COLO668 (cell line): ENCODE data around the gene NELFA.
"Not testable (repeated sequence)": the region's sequence is repeated elsewhere in the genome, so short reads cannot be mapped to it uniquely, and the experiment has no call there.

ENCODE experiments used
- DNase-seq: peaks from one replicate; lab custom pipeline; 2025; ENCODE audit not compliant: unreplicated experiment; lab: John Stamatoyannopoulos, UW

The NELFA gene

DNA sequence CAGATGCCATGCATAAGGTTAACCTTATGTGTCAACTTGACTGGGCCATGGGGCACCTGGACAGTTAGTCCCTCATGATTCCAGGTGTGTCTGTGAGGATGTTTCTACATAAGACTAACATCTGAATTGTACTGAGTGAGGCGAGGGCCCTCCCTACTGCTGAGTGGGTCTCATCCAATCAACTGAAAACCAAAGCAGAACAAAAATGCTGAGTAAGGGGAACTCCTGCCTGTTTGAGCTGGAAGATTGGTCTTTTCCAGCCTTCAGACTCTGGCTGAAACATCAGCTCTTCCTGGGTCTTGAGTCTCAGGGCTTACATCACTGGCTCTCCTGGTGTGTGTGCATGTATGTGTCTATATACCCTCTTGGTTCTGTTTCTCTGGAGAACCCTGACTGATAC lies 13.8 kb downstream of the NELFA start:
- DNase-seq = no peak

DNA sequence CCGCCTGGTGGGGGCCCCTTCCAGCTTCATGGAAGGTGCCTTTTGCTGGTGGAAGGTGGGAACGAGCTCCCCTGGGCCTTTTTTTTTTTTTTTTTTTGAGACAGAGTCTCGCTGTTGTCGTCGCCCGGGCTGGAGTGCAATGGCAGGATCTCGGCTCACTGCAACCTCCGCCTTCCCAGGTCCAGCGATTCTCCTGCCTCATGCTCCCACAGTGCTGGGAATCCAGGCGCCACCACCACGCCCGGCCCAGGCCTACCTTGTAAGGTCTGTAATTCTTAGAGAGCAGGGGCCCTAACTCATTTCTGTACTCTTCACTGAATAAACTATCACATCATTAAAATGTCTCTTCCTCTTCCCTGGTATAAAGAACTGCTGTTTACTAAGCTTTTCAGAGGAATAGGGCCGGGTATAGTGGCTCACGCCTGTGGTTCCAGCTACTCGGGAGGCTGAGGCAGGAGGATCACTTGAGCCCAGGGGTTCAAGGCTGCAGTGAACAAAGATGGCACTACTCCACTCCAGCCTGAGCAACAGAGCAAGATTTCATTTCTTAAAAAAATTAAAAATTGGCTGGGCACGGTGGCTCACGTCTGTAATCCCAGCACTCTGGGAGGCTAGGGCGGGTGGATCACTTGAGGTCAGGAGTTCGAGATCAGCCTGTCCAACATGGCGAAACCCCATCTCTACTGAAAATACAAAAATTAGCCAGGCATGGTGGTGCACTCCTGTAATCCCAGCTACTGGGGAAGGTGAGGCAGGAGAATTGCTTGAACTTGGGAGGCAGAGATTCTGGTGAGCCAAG lies 14.9 kb downstream of the NELFA start:
- not testable (repeated sequence) for DNase-seq

DNA sequence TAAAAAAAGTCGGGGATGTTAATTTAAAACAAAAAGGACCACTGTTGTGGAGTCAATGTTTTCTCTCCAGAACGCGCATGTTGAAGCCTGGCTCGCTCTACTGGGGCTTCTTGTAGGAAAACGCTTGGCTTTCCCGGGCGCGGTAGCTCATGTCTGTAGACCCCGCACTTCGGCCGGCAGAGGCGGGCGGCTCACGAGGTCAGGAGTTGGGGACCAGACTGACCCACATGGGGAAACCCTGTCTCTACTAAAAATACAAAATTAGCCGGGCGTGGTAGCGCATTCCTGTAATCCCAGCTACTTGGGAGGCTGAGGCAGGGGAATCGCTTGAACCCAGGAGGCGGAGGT lies 15.6 kb downstream of the NELFA start:
- DNase-seq = no peak

DNA sequence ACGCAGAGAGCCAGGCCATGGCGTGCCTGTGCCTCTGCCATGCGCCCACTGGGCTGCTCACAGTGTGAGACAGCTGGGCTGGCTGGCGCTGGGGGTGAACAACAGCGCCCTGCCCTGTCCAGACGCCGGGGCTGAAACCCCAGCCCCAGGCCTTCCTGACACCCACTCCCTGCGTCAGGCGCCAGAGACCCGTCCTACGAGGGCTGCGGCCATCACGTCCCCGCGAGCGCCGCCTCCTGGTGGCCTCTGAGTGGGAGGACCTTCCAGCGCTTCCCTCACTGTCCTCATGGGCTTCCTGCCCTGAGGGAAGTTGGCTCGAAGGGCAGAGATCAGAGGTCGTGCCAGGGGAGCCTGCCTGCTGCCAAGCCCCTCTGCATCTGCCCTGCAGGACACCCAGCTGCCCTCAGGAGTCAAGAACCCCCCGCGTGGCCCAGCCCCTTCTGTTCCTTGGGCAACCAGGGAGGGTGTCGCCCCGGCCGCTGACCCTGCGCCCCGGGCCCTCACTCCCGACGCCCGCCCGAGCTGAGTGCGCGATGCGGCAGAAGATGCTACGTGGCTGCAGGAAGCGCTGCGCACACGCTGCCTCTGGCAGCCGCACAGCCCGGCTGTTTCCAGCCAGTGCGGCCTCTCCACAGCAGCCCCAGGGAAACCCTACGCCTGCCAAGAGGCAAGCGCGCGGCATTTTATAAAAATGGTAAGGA lies 16.2 kb downstream of the NELFA start:
- DNase-seq = no peak

DNA sequence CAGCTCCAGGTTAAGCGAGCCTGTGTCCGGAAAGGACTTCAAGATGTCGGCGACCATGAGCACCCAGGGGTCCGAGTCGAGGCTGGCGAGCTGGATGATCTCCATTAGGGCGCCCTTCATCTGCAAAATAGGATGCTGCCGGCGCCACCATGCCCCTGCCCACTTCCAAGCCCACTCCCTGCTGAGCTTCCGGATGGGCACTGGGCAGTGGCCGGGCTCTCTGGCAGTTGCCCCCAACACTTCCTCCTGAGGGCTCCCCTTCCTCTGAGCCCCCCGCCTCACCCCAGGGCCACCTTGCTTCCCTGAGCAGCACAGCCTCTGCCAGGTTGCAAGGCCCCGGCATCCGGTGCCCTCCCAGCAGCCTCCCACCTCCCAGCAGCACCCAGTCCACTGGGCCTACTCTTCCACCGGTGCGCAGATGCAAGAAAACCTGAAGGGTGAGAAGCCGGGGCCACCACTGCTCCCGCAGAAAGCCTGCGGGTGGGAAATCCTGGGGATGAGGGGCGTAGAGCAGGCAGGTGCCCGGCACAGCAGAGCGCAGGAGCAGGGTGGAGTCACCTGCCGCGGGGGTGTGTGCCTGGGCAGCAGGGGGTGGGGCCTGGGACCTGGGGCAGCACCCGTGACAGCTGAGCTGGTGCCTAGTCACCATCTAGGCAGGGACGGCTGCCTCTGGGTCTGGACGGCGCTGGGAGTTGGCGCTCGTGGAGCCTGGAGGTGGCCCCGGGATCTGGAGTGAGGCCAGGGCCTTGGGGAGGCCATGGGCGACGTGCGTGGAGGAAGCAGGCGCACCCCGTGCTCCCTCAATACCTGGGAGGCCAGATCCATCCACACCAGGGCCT lies 17.0 kb downstream of the NELFA start:
- peak; percentile 26 for DNase-seq

GRCh38 chr4:1991087-1991486 lies 17.7 kb downstream of the NELFA start:
- DNase-seq = no peak

DNA sequence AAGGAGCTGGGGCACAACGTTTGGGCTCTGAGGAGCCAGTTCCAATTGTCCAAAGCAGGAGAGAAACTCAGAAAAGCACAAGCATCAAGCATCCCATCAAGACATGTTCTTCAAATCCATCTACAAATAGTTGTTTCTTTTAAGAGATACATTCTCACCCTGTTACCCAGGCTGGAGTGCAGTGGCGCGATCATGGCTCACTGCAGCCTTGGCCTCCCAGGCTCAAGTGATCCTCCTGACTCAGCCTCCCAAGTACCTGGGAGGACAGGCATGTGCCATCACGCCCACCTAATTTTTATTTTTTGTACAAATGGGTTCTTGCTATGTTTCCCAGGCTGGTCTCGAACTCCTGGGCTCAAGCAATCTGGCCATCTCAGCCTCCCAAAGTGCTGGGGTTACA lies 18.1 kb downstream of the NELFA start:
- DNase-seq = no peak

- DNase-seq = no peak
Observed at GRCh38 chr4:1990348-1990645, 18.5 kb downstream of the NELFA start.

DNA sequence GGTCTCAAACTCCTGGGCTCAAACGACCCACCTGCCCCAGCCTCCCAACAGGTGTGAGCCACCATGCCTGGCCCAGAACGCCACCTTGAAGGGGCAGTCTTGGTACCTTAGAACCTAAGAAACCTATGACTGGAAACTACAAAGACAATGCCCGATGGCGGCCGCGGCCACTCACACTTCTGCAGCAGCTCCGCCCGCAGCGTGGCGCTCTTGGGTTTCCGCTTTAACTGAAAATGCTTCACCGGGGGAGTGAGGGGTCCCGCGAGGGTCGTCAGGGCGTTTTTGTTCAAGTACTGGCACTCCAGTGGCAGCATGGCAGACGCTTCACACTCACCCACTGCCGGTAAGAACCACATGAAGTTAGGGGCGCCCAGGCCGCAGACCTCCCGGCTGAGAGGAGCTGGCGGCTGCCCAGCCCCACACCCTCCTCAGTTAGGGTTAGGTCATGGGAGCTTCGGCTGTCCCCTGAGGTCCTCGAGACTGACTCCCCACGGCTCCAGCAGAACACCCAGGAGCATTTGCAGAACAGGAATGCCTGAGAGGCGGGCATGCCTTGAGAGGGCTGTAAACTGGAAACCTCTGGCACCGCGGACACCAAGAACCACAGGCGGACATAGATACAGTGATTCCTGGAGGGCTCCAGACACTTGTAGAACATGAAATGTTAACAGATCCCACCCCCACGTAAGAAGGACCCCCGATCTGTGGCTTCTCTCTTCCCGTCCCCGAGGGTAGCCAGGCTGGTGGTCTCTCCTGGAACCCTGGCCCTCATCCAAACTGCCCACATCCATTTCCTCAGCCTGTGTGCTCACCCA lies 19.0 kb downstream of the NELFA start:
- DNase-seq = no peak

DNA sequence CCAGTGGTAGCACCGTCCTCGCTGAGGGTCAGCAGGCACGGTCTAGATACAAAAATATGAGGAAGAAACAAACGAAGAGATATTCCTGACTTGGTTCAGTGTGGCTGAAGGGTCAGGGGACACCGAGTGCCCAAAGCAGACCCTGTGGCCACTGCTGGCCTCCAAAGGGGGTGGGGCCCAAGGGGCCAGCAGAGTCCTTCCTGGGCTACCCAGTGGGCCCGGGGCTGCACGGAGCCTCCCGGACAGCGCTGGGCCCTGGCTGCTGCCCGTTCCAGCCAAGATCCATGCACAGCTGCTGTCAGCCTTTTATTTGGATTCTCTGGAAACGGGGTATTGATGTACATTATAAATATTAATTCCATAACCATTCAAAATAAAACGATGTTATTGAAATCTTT lies 20.4 kb downstream of the NELFA start:
- DNase-seq = no peak

DNA sequence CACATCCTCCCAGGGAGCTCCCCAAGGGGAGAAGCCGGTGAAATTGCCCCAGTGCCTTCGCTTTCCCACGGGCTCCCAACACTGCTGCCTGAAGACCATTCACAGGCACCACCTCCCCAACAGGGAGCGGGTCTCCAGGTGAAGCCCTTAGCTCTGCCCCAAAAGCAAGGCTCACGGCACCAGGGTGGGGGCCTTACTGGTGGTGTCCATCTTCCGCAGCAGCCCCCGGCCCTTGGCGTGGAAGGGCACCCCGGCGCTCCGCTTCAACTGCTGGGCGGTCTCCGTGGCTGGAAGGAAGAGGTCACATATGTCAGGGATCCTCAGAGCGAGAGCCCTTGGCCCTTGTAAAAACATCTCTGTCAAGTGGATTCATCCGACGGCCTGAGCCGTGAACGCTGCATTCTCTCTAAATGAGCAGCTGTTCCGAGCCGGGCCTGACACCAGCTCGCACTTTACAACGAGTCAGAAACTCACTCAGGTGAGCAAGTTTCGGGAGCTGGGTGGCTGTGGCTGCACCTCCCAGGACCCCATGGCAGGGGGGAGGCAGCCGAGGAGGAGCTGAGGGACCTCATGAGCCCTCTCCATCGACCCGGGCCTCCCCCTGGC lies 20.9 kb downstream of the NELFA start:
- DNase-seq = no peak

DNA sequence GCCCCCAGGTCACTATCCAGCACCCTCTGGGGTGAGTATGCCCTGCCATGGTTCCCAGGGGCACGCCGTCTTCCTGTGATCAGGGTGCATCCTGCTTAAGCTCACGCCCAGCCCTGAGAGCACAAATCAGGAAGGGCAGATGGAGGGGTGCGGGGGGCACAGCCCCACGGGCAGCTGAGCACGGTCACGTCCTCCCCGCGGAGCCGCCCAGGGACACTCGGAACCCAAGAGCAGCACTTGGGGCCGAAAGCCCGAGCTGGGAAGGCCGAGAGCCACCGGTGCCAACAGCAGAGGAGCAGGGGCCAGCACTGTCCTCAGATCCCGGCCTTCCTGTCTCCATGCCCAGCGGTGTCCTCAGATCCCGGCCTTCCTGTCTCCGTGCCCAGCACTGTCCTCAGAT lies 21.5 kb downstream of the NELFA start:
- DNase-seq = no peak

DNA sequence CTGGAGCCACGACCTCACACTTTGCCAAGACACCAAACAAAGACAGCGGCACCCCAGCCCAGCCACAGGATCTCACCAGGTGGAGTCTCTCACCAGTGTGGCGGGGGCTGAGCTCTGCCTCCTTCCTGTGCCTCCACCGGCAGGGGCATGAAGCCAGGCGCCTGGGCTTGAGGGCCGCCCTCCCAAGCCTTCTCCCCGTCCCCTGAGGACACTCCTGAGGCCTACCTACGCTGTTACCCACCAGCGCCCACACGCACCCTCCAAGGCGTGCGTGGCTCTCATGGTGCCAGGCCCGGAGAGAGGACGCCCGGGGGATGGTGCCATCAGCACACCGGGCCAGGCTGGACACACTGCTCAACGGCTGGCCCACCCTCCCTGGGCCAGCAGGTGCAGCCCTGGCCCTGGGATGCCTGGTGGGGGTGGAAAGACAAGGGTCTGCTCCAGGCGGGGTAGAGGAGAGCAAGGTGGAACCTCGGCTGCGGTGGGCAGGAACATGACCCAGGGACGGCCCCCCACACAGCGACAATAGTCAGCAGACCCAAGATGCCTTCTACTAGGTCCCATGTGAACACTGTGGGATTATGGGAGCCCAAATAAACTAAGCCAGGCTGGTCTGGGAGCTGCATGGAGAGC lies 22.1 kb downstream of the NELFA start:
- DNase-seq = no peak

DNA sequence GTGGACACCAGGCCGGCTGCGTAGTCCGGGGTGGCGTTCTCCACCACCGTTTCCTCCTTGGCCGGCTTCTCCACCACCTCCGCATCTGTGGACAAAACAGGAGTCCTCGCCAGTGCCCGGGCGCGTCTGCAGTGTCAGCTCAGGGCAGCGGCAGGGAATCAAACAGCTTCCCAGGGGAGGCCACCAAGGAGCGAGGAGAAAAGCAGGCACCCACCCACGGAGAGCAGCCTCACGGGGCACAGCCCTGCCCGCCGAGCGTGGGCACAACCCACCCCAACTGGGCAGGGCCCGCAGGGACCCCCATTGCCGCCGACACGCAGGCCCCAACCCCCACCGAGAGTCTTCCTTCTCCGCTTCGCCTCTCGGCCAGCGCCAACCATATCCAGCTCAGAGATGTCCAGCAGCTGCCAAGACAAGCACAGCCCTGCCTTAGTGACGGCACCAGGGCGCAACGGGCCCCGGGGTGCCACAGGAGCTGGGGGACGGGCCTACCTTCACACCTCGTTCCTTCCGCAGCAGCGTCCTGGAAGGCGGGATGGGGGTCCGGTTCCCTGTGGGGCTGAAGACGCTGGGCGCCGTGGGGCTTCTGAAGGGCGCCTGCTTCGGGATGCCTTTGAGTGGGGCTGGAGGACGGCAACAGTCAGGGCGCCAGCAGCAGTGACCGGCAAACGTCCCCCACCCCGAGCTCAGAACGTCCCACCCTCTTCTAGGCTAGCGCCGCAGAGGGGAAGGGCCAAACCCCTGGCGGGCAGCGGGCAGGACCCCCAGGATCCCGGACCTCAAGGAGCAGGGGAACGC lies 22.8 kb downstream of the NELFA start:
- DNase-seq = no peak

DNA sequence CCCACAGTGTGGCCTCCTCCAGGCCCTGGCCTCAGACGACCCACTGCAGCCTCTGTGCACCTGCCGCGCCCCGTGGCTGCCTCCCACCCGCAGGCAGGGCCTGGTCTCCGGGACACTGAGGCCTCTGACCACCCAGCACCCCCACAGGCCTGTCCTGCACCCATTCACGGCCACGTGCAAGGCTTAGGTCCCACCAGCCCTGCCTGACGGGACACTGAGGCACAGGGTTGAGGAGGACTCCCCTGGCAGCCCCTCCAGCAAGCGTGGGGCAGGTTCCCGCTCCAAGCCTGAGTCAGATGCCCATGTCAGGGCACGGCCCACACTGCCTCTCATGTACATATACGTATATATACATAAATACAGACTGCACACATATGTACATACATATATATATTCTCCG lies 23.5 kb downstream of the NELFA start:
- no peak for DNase-seq

DNA sequence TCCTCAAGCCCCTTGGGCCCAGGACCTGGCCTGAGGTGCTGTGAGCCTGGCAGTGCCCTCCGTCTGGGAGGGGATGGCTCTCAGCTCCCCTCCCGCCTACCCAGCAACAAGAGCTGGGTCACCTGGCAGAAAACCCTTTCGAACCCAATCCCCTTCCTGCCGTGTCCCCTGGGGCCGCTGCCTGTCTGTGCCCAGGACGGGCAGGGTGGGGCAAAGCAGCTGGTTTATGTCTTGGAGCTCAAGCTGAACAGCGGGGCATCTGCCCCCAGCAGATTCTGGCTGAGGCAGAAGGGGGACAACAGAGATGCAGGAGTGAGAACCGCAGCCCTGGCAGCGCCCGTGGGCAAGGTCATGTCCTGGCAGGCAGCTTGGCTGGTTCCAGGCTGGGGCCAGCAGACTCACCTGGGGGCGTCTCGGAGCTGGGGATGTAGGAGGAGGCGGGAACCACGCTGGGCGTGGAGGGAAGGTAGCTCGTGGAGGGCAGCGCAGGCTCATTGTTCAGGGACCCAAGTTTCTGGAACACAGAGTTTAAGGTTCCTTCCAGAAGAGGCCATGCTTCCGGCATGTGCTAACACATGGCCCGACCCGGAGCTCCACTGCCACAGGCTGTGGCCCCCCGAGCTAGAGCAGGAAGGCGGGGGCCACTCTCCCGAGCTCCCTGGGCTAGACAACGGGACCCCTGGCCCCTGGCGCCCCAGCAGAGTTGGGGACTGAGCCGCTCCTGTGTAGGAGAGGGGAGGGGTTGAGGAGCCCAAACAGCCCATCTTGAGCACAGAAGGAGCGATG lies 24.2 kb downstream of the NELFA start:
- no peak for DNase-seq

DNA sequence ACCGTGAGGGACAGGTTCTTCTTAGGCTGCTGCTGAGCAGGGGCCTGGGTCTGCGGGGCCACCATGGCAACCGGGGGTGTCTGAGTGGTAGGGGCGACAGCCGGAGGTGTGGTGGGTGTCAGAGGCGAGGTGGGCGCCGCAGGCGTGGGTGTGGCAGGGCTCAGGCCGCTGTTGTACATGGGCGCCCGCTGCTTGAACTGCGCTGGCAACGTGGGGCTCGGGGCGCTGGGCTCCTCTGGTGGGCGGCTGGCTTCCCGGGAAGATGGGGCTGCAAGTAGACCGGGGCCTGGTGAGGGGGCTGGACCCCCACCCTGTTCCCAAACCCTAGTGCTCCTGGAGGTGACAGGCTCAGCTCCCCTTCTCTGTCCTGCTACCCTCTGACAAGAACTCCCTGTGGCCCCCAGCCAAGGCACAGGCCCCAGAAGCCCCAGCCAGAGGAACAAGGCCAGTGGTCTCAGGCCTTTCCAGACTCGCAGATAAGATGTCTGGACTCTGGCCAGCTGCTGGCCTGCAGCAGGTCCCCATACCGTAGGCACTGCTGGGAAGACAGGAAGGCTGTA lies 24.8 kb downstream of the NELFA start:
- DNase-seq = no peak

GRCh38 chr4:1983053-1983845 lies 25.5 kb downstream of the NELFA start:
- DNase-seq = no peak
